Activated T-cell treated with anti-CD3 and anti-CD28 coated beads for 24 hours (primary cell): Measurements from ENCODE around the gene GOPC.

Source experiments
- DNase-seq: peaks from one replicate; pipeline ENCODE4 v3.0.0-alpha.2; 2020; ENCODE audit warnings: low read depth

The GOPC gene

DNA sequence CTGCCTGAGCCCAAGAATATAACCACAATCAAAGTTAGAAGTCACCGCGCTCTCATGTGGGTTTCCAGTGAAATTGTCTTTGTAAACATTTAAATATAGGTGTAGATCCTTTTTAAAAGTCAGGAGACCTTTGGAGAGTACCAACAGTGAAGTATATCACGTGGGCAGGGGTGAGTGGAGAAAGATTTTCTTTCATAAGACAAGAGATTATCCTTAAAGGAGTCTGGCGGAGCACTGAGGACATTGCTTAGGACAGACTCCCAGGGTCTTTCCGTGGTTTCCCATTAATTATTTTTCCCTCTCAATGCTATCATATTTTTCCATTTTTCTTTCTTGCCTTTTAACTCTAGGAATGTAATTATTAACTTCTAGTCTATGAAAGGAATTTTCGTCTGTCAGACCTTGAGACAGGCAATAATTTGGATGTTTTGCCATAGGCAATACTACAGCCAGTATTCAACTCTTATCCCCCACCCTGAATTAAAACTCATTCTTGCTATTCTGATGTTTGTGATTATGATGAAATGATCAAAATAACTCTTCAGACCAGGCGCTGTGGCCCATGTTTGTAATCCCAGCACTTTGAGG is 88.4 kb downstream of the GOPC start:
- DNase-seq: no peak

DNA sequence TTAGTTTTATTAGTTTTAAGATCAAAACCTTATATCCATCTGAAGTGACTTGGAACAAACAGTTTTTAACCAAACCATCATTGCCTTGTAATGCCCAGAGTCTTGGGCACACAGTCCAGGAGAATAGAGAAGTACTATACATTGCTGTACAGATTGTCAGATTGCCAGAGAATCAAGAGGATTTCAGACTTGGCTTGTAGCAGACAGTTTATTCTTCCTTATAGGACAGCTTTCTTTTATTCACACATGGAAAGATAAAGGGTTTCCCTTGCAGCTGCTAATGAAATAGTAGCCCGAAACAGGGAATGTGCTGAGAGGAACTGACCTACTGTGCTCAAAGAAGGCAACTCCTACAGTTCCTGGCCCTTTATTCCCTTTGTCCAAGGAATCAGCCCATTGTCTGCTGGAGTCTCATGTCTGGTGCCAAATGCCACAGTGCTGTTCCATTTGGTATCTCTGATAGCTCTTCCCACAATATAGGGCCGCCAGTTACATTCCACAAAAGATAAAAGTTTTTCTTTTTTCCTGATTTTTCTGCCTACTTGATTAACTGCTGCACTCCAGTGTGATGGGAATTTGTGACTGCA is 89.2 kb downstream of the GOPC start:
- no peak for DNase-seq

GRCh38 chr6:117512056-117512828 is 90.1 kb downstream of the GOPC start:
- no peak for DNase-seq
